Left ventricle myocardium inferior (tissue), 1 donor: Measurements from ENCODE around the gene GH2. TPM values are rescaled to one million over a fixed set of nuclear protein-coding genes. Genes with fewer than 3 reads are reported as not detected.

Experiments
- DNase-seq: peaks from one replicate; pipeline ENCODE4 v3.0.0-alpha.2; 2020
- H3K27ac ChIP-seq: fragments of 200-600 bp; replicated peaks from 2 replicates; pipeline ENCODE4 v1.8.0; 2021
- H3K27me3 ChIP-seq: fragments of 200-600 bp; 2 replicates; pipeline ENCODE4 v1.8.0; 2021; ENCODE audit warnings: low read depth
- H3K36me3 ChIP-seq: fragments of 200-600 bp; 2 replicates; pipeline ENCODE4 v1.8.0; 2021
- H3K4me1 ChIP-seq: fragments of 200-600 bp; 2 replicates; pipeline ENCODE4 v1.8.0; 2021
- H3K4me3 ChIP-seq: fragments of 200-600 bp; 2 replicates; pipeline ENCODE4 v1.8.0; 2021; ENCODE audit warnings: mild to moderate bottlenecking, moderate library complexity
- H3K9me3 ChIP-seq: fragments of 200-600 bp; replicated peaks from 2 replicates; pipeline ENCODE4 v1.8.0; 2021
- intact Hi-C: fragments of 100-400 bp; cut with micrococcal nuclease; formaldehyde crosslinking; loops from one replicate; pipeline ENCODE4 v1.11.0; 2022
- total RNA-seq: library from RNA; stranded (reverse); fragmentation: NEBNext Ultra II Directional; extraction: Animal tissue kit (Norgen Biotek cat#: 25700); gene quantifications from one replicate; pipeline ENCODE4 v1.2.1, GENCODE V29; 2021
- TF ChIP-seq, protein P1 (sequence below): fragments of 200-600 bp; IDR thresholded peaks from 2 replicates; pipeline ENCODE4 v1.8.0; 2021; ENCODE audit warnings: antibody characterized with exemption, mild to moderate bottlenecking, borderline replicate concordance
- donor health status: DM: no; HTN: yes; CAD: no; lungs with severe emphysema.

Gene GH2
- total RNA-seq, 1 donor from 2014 or later: not detected

DNA sequence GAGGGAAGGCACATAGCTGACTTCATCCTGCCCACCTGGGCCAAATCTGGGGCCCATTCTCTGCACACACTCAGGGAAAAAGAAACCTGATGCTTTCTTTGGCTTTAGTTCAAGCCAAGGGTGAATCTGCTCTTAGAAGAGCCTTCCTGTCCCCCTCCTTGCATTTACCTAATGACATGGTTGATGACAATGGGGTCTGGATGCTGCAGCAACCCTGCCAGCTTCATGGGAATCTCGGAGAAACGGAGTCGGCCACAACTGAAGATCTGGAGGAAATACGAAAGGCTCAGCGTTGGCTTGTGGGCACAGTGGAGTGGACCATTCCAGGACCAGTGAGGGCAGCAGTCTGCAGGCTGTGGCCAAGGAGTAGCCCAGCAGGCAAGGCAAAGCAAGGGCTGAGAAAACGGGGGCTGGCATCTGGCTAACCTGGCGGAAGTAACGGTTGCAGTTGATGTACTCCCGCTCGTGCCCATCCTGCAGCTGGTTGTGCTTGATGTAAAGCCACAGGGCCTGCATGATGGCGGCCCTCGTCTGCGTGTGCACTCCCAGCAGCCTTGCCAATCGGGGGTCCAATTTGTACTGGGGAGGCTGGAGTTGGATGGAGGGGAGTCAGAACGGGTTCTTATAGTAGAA lies 47.9 kb downstream of the GH2 start:
- Histone ChIP-seq H3K4me1 (peaks cover 52% of the 10 kb centered on the region), H3K27me3 (no peaks in the 10 kb centered on the region), H3K36me3 (peaks cover 85% of the 10 kb centered on the region), H3K27ac (no peak overlapping the region), H3K4me3 (no peak overlapping the region), H3K9me3 (no peaks in the 10 kb centered on the region)
- TF ChIP-seq, protein P1, sequence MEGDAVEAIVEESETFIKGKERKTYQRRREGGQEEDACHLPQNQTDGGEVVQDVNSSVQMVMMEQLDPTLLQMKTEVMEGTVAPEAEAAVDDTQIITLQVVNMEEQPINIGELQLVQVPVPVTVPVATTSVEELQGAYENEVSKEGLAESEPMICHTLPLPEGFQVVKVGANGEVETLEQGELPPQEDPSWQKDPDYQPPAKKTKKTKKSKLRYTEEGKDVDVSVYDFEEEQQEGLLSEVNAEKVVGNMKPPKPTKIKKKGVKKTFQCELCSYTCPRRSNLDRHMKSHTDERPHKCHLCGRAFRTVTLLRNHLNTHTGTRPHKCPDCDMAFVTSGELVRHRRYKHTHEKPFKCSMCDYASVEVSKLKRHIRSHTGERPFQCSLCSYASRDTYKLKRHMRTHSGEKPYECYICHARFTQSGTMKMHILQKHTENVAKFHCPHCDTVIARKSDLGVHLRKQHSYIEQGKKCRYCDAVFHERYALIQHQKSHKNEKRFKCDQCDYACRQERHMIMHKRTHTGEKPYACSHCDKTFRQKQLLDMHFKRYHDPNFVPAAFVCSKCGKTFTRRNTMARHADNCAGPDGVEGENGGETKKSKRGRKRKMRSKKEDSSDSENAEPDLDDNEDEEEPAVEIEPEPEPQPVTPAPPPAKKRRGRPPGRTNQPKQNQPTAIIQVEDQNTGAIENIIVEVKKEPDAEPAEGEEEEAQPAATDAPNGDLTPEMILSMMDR: no peak
- DNase-seq: no peak
- intact Hi-C loops: no loop called here

DNA sequence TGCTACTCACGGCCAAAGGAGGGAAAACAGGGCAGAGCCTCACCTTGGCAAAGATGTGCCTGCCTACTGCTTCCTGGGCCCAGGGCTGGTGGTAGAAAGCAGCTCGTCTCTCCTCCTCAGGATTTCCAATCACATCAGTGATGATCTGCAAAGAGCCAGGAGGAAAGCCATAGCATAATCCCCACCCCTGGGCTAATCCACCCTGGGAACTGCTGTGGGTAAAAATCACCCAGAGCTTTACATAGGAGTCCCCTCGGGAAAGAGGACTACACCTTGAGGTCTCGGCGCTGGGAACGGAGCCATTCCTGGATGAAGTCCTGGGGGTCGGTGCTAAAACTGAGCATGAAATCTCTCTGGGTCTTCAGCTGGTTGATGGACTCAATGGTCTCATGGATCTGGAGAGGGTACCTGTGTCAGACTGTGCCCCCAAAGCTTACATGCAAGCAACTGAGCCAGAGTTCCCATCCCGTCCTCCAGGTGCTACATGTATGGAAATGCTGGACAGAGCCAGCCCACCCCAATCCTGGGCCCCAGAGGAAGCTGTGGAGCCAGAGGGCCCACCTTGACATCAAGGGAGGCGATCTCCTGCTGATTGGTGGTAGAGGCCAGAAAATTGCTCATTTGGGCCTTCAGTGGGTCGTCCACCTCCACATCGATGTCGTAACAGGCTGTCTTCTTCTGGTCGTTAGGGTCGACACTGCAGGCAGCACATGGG lies 48.6 kb downstream of the GH2 start:
- intact Hi-C loops: no loop called here
- no peak overlapping the region for H3K4me3 ChIP-seq
- H3K4me1 ChIP-seq: peaks cover 52% of the 10 kb centered on the region
- DNase-seq: no peak
- no peak overlapping the region for H3K27ac ChIP-seq
- peaks cover 85% of the 10 kb centered on the region for H3K36me3 ChIP-seq
- no peaks in the 10 kb centered on the region for H3K27me3 ChIP-seq
- TF ChIP-seq, protein P1: no peak
- no peaks in the 10 kb centered on the region for H3K9me3 ChIP-seq

GRCh38 chr17:63832455-63832854 lies 49.3 kb downstream of the GH2 start:
- DNase-seq: no peak
- Histone ChIP-seq H3K4me1 (peaks cover 52% of the 10 kb centered on the region), H3K27ac (no peak overlapping the region), H3K27me3 (no peaks in the 10 kb centered on the region), H3K9me3 (no peaks in the 10 kb centered on the region), H3K4me3 (no peak overlapping the region), H3K36me3 (peaks cover 85% of the 10 kb centered on the region)
- TF ChIP-seq, protein P1: no peak
- intact Hi-C loops: no loop called here

DNA sequence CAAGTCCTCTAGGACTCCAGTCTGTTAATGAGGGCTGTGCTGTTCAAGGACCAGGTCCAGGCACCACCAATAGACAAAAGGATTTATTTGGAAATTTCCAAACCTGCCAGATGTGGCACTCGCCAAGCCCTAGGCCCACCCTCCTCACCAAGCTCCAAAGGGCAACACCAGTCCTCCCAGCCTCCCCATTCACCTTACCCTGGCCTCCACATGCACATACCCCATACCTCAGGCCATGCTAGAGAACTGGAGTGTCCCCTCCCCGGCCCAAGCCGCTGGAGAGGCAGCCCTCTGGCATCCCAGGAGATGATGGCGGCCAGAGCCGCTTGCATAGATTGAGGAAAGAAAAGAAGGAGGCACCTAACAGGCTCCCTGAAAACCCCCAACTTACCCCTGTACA lies 49.7 kb downstream of the GH2 start:
- Histone ChIP-seq H3K27ac (no peak overlapping the region), H3K4me3 (no peak overlapping the region), H3K36me3 (peaks cover 81% of the 10 kb centered on the region), H3K9me3 (no peaks in the 10 kb centered on the region), H3K27me3 (no peaks in the 10 kb centered on the region), H3K4me1 (peaks cover 51% of the 10 kb centered on the region)
- TF ChIP-seq, protein P1: no peak
- intact Hi-C loops: no loop called here
- DNase-seq: no peak

DNA sequence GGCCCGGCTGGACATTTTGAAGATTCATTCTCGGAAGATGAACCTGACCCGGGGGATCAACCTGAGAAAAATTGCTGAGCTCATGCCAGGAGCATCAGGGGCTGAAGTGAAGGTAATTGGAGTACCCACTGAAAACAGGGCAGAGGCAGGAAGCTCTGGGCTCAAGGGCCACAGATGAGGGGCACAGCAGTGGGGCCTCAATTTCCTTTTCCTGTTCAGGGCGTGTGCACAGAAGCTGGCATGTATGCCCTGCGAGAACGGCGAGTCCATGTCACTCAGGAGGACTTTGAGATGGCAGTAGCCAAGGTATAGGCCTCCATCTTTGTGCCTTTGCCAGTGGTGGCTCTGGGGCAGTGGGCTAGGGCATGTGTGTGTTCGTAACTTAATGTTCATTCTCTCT lies 50.2 kb downstream of the GH2 start:
- H3K4me1 ChIP-seq: peaks cover 49% of the 10 kb centered on the region
- TF ChIP-seq, protein P1: no peak
- intact Hi-C loops: no loop called here
- H3K9me3 ChIP-seq: no peaks in the 10 kb centered on the region
- DNase-seq: no peak
- no peaks in the 10 kb centered on the region for H3K27me3 ChIP-seq
- H3K4me3 ChIP-seq: no peak overlapping the region
- no peak overlapping the region for H3K27ac ChIP-seq
- H3K36me3 ChIP-seq: peaks cover 76% of the 10 kb centered on the region
